ENCODE measurements around the gene TRMT44. TPM values are rescaled to one million over a fixed set of nuclear protein-coding genes. Genes with fewer than 3 reads are reported as not detected.
"Not testable (repeated sequence)": the region's sequence is repeated elsewhere in the genome, so short reads cannot be mapped to it uniquely, and the experiment has no call there.

Gene TRMT44
- total RNA-seq, 1 experiment from 2014 or later, result 9.6 TPM

GRCh38 chr4:8510611-8511285 is 70.2 kb downstream of the TRMT44 start:
- no peak for DNase-seq (ENCODE audit: low read depth)

DNA sequence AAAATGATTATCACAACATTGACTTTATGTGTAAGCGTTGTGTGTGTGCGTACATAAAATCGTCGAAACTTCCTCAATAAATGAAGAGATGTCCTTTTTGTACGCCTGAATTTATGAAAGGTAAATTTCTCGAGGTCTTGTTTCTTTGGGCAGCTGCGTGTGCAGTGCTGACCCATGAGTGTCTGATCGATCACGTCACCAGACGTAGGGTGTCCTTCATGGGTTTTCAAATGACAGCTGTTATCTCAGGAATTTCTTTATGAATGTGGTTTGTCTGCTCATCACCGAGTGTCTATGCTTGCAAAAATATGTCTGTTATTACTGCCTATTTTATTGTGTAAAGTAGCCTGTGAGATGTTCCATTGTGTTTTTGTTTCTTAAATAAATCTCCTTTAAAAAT is 71.9 kb downstream of the TRMT44 start:
- DNase-seq (ENCODE audit: low read depth), result no peak

DNA sequence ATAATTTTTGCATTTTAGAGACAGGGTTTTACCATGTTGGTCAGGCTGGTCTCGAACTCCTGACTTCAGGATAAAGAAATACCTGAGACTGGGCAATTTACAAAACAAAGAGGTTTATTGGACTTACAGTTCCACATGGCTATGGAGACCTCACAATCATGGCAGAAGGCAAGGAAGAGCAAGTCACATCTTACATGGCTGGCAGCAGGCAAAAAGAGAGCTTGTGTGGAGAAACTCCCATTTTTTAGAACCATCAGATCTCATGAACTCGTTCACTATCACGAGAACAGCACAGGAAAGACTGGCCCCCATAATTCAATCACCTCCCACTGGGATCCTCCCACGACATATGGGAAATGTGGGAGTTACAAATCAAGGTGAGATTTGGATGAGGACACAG is 72.5 kb downstream of the TRMT44 start:
- not testable (repeated sequence) for DNase-seq (ENCODE audit: low read depth)

- no peak for DNase-seq (ENCODE audit: low read depth)
Measured at GRCh38 chr4:8513931-8514330, 73.4 kb downstream of the TRMT44 start.

GRCh38 chr4:8514391-8514790 is 73.8 kb downstream of the TRMT44 start:
- DNase-seq (ENCODE audit: low read depth), result no peak

- DNase-seq (ENCODE audit: low read depth), result peak; percentile 97
Measured at GRCh38 chr4:8515316-8516060, 74.9 kb downstream of the TRMT44 start.

- peak; percentile 86 for DNase-seq (ENCODE audit: low read depth)
Measured at GRCh38 chr4:8516061-8516573, 75.5 kb downstream of the TRMT44 start.

DNA sequence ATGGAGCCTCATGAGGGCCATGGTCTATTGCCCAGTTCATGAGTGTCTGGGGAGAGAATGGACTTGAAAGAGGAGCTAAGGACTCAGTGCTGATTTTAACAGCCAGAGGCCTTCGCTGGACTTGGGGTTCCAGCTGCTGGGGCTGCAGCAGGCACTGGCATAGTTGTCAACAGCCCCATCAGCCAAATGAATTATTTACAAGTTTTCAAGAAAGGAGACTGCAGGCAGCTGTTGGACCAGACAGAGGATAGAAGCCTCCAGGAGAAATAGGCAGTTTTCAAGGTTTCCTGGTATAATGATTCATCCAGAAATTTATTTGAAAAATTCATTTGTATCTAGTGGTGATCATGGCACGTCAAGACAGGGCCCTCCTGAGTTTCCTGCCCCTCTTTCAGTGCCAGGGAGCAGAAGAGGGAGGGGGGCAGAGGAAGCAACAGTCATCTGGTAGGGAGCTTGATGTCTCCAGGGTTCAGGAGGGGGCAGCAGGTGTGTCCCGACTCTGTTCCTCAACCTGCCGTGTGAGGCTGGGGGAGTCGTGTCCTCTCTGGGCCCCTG is 76.5 kb downstream of the TRMT44 start:
- peak; percentile 36 for DNase-seq (ENCODE audit: low read depth)

GRCh38 chr4:8517946-8518345 is 77.4 kb downstream of the TRMT44 start:
- DNase-seq (ENCODE audit: low read depth), result no peak

- no peak for DNase-seq (ENCODE audit: low read depth)
Measured at GRCh38 chr4:8522160-8523120, 81.9 kb downstream of the TRMT44 start.

DNA sequence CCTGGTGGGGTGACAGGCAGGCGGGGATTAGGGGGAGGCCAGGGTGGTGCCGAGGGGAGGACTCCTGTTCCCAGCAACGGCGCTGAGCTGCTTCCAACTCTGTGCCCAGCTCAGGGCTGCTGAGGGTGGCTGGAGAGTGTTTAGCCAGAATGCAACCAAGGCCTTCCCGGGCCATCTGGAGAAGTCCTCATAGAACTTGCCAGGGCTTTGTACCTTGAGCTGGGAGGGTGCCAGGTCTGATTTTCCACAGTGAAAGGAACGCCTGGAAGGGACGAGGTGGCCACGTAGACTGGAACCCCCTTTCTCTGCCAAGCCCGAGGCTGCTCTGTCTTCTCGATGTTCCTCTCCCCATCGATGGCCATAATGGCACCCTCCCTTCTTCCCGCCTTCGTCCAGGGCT is 82.6 kb downstream of the TRMT44 start:
- no peak for DNase-seq (ENCODE audit: low read depth)

- DNase-seq (ENCODE audit: low read depth), result no peak
Measured at GRCh38 chr4:8523766-8524165, 83.2 kb downstream of the TRMT44 start.

DNA sequence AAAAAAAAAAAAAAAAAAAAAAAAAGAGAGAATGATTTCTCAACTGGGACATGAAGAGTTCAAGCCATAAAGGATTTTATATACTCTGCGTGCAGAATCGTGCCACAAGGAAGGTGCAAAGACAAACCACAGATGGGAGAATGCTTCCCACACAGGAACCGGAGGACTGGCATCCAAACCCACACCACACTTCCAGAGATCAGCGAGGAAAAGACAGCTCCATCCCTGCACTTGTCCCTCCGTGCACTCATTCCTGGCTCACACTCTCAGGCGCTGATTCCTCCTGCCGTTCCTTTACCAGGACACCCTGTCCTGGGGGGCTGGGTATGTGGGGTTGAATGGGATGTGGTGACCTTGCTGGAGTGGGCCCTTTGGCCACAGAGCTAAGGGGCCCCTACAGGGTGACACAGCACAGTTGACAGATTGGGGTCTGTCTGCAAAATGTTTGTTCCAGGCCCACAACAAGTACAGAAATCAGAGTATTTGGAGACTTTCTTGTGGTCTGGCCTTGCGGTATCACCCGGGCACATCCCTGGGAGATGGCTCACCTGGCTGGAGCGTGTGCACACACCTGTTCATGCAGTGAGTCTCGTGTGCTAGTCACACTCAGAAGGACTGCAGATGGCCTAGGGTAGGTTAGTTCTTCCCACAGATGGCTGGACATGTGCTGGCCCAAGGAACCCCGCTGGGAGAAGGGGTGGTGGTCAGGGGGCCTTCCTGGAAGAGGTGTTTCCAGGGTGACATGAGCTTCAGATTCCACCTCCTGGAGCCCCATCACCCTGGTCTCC is 84.2 kb downstream of the TRMT44 start:
- peak; percentile 79 for DNase-seq (ENCODE audit: low read depth)

DNA sequence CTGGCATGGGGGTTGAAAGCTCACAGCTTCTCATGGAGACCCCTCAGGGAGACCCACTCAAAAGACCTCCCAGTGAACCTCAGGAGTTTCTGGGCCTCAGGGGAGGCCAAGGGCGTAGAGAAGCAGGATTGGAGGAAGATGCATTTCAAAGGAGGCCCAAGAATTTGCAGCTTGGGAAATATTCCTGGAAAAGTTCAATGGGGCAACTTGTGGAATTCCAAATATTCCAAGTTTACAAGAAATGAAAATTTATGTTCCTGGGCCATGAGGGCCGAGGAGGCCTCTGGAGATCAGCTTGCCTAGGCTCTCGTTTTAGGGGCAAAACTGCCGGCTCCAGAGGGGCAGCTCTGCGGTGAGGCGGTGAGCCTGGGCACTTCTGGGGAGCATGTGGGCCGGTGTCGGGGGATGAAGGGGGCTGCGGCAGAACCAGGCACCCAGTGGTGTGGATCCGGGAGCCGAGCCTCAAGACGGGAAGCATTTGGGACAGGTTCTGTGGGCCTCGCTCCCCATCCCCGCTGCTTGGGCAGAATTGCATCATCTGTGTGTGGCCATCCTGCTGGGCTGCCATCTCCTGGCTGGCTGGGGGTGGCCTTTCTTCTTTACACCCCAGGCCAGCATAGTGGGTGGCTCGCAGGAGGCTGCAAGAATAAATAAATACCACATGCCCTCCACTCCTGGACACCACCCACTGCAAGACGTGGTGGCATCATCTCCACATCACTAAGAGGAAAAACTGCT is 85.0 kb downstream of the TRMT44 start:
- peak; percentile 36 for DNase-seq (ENCODE audit: low read depth)

Other genes starting within 250 kb of the TRMT44 start
- gene SH3TC1, start 241.5 kb upstream of the TRMT44 start, total RNA-seq (2014; rRNA removed; shearing (Covaris generic)), result 6.6 and 8.9 TPM in 2 replicates
- 7.8 and 8.6 TPM in 2 replicates for gene HTRA3, start 171.0 kb upstream of the TRMT44 start, total RNA-seq (2014; rRNA removed; shearing (Covaris generic))
- 10.7 and 12.6 TPM in 2 replicates for gene ACOX3, start 54 bp upstream of the TRMT44 start, total RNA-seq (2014; rRNA removed; shearing (Covaris generic))
- gene GPR78, start 139.6 kb downstream of the TRMT44 start, total RNA-seq (2014; rRNA removed; shearing (Covaris generic)), result 0.10 TPM in 1 of 2 replicates, not detected in the other
- gene CPZ, start 152.0 kb downstream of the TRMT44 start, total RNA-seq (2014; rRNA removed; shearing (Covaris generic)), result 4.0 and 7.1 TPM in 2 replicates